ENCODE results near the gene LXN. TPM values are rescaled to one million over a fixed set of nuclear protein-coding genes. Genes with fewer than 3 reads are reported as not detected.
"Not testable (repeated sequence)": the region's sequence is repeated elsewhere in the genome, so short reads cannot be mapped to it uniquely, and the experiment has no call there.

LXN gene, protein sequence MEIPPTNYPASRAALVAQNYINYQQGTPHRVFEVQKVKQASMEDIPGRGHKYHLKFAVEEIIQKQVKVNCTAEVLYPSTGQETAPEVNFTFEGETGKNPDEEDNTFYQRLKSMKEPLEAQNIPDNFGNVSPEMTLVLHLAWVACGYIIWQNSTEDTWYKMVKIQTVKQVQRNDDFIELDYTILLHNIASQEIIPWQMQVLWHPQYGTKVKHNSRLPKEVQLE
- total RNA-seq: 10 to 100 TPM in 1 of 2 donors, 1 to 10 TPM in 1; 1.4 to 15.2 TPM

DNA sequence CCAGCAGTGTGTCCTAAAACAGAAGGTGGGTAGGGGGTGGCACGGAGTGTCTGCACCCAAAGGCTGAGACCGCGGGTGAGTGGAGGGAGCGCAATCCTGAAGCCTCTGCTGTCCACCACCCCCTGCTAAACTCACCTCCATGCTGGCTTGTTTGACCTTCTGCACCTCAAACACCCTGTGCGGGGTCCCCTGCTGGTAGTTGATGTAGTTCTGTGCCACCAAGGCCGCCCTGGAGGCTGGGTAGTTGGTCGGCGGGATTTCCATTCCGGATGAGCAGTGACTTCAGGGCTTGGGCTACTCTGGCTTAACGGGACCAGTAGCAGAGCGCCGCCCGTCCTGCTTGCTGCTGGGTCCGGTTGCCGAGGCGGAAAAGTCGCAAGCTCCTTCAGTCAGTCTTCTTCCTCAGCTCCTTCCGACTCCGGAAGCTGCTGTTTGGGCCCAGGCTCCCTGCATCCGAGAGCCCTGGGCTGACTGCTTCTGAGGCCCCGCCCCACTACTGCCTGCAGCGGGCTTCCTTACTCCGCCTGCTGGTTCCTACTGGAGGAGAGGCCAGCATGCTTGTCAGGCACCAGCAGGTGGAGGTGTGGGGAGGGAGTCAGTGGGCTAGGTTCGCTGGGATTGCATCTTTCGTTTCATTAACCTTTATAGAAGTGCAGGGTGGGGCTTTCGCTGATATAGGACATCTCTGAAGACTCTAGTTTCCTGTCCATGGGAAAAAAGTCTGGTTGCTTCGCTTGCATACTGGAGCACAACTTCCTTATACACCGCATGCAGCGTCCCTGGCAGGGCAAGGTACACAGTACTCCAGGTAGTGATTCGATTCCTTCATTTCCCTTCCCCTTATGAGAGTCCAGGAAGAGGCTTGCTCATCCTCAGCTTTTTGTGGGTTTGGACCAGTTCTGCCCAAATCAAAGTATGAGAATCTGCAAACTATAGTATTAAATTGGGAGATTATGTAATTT is at the start of gene LXN:
TSS of gene LXN (minus strand) at position 434 of the 962 bp plus-strand sequence. CDS start at position 264, 170 bp downstream.
- no peaks in the 10 kb centered on the region for H3K9me3 Mint-ChIP-seq
- peak; percentile 78 to 82 for DNase-seq (ENCODE audit: low spot score in 2 of 2)
- H3K36me3 Mint-ChIP-seq: peaks cover 12 to 30% of the 10 kb centered on the region in 2 donors
- H3K27ac Mint-ChIP-seq: peak within 1 kb of the TSS; percentile 93
- peak; percentile 99 to 100 for ATAC-seq

DNA sequence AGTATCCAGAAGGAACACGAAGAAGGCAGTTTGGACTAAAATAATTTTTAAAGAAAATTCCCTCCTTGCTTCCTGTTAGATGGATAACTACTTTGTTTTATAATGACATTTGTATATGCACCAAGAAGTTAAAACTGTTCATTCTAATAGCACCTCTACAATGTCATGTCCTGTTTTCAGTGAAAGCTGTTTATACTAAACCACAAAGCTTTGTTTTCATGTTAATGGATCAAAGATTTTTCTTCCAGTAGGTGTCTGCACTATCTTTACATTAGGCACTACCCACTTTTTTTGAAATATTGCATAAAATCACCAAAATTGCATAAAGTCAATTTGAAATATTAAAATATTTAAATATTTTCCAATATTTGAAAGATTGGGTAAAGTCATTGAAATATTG is 49.7 kb upstream of the LXN start:
- no peak for DNase-seq (ENCODE audit: low spot score in 2 of 2)
- Mint-ChIP-seq H3K36me3 (peaks cover 6 to 20% of the 10 kb centered on the region in 2 donors), H3K9me3 (peaks cover 0 to 8% of the 10 kb centered on the region in 2 donors), H3K27ac (peak overlapping the region in 1 of 2 donors; percentile 98)
- no peak for ATAC-seq

DNA sequence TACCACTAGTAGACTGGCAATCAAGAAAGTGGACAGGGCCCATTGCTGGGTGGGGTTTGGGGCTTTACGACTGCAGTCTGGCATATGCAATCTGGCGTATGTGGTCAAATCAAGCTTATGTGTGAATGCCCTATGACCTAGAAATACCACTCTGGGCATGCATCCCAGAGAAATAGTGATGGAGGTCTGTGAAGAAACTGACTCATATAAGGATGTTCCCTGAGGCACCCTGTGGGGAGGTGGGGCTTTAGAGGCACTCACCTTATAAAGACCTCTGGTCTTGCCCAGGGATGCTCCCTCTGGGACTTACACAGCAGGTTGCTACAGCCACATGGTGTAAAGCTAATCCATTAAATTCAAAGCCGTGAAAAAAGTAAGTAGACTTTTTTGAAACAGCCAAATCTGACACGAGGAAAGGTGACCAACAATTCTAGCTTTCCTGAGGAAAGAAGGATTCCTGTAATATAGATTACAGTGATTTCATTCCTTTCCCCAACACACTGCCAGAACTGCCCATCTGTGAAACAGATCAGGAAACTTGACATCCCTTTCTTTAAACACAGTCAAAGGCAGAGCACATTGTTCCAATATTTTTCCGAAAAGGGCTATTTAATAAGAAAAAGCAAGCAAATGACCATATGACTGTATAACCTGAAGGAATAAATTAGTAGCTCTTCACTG is 46.2 kb upstream of the LXN start:
- DNase-seq (ENCODE audit: low spot score in 2 of 2) (no peak), ATAC-seq (no peak)
- Mint-ChIP-seq H3K9me3 (peaks cover 0 to 8% of the 10 kb centered on the region in 2 donors), H3K36me3 (peaks cover 6 to 20% of the 10 kb centered on the region in 2 donors), H3K27ac (no peak overlapping the region)

DNA sequence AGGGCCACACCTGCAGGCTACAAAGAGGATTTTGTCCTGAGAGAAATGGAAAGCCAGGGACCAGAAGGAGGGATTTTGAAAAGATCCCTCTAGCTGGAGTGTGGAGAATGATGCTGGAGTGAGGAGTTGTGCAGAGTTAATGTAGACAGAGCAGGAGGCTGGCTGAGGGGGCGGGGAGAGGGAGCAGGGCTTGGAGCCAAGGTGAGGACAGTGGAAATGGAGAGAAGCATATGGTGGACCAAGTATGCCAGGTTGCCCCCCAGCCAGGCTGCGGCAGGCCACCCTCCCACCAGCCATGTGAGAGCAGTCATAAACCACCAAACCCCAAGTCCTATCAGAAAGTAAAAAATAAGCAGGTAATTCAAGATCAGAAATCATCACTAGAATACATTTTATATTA is 45.1 kb upstream of the LXN start:
- Mint-ChIP-seq H3K27ac (peak overlapping the region in 1 of 2 donors; percentile 92), H3K36me3 (peaks cover 6 to 14% of the 10 kb centered on the region in 2 donors), H3K9me3 (peaks cover 0 to 8% of the 10 kb centered on the region in 2 donors)
- ATAC-seq: no peak
- no peak for DNase-seq (ENCODE audit: low spot score in 2 of 2)

DNA sequence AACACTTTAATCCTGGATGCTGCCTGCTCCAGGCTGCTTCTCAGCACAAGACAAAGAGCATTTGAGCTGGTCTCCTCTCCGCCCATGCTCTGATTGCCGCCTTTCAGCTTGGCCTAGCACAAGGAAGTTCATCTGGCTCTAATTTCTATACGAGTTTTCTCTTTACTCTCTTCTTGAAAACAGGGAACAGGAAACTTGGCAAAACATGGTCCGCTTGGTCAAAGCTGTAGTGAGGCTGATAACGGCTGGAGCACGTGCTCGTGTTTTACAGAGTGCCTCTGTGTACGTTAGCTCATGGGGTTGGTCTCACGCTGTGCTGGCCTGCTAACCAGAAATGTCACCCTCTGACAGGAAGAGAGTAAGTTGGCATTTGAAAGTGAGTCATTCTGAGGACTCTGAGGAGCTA is 40.6 kb upstream of the LXN start:
- no peak for DNase-seq (ENCODE audit: low spot score in 2 of 2)
- peak overlapping the region; percentile 4 to 62 for H3K27ac Mint-ChIP-seq
- peak; percentile 62 to 75 for ATAC-seq
- H3K9me3 Mint-ChIP-seq: no peaks in the 10 kb centered on the region
- peaks cover 6 to 9% of the 10 kb centered on the region in 2 donors for H3K36me3 Mint-ChIP-seq

DNA sequence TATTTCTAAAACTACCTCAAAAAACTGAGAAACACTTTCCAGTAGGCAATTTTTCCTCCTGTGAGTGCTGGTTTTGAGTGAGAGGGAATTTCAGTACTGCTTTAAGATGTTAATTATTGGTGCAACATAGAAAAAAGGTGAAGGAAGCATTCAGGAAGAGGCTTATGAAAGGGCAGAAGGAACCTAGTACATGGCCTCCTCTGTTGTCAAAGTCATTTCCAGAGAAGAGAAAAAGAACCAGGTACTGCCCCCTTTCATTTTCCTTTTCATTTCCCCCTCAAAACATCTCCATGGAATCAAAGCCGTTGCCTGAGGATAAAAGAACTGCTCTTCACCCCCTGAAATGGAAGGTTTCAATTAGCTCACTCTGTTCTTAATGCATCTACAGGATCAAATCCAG is 40.0 kb upstream of the LXN start:
- Mint-ChIP-seq H3K36me3 (peaks cover 8 to 9% of the 10 kb centered on the region in 2 donors), H3K9me3 (no peaks in the 10 kb centered on the region), H3K27ac (peak overlapping the region; percentile 4 to 62)
- DNase-seq (ENCODE audit: low spot score in 2 of 2) (no peak), ATAC-seq (peak; percentile 46 to 67)

DNA sequence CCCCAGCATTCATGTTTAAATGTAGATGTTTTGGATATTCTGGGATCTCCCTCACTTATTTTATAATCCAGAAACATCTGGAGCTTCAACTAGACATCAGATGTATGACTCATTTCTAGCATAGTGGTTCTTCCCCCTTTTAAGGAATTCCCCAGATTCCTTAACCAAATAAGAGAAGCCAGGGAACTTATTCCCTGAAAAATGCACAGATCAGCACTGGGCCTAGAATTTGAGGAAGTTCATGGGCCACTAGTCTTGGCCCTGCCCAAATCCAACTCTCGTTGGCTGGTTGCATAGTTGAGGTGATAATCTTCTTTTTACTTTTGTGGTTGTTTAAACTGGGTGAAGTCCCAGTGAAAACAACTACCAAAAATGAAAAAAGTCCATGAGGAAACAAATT is 39.4 kb upstream of the LXN start:
- H3K9me3 Mint-ChIP-seq: no peaks in the 10 kb centered on the region
- H3K36me3 Mint-ChIP-seq: peaks cover 9 to 12% of the 10 kb centered on the region in 2 donors
- ATAC-seq (no peak), DNase-seq (ENCODE audit: low spot score in 2 of 2) (no peak)
- H3K27ac Mint-ChIP-seq: peak overlapping the region in 1 of 2 donors; percentile 62

DNA sequence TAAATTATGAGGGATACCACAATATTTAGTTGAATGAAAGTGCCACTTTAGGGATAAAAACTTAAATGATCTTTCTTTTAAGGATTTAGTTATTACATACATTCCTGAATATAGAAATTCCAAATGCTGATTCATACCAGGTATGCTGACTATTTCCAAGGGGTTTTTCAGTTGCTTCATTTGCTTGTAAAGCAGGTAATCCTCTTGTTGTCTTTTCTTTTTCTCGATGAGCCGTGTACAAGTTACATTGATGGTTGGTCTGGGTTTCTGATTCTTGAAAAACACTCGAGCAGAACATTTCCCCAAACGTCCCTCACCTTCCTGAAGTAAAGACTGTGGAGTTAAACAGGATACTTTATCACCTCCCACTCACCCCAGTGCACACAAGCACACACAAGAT is 38.2 kb upstream of the LXN start:
- H3K9me3 Mint-ChIP-seq: no peaks in the 10 kb centered on the region
- ATAC-seq (no peak), DNase-seq (ENCODE audit: low spot score in 2 of 2) (no peak)
- peaks cover 9 to 12% of the 10 kb centered on the region in 2 donors for H3K36me3 Mint-ChIP-seq
- no peak overlapping the region for H3K27ac Mint-ChIP-seq

DNA sequence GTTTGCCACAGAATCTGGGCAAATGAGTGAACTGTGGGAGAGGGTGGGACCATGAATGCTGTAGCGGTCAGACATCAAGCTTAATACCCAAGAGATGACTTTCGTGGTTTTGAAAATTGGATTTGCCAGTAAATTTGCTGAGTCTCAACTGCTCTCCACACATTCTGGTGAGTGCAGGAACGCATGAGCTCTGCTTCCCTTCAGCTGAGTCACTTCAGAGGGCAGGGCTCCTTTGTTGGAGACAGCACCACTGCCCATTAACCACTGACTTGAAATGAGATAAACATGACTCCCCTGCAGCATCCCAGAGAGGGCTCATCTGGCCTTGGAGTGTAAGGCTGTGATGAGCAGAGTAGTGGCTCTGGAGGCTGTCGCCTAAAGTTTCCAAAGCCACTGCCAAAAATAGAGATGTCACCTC is 37.2 kb upstream of the LXN start:
- Mint-ChIP-seq H3K27ac (peak overlapping the region; percentile 18 to 69), H3K9me3 (no peaks in the 10 kb centered on the region), H3K36me3 (peaks cover 9 to 12% of the 10 kb centered on the region in 2 donors)
- peak; percentile 14 to 23 for ATAC-seq
- no peak for DNase-seq (ENCODE audit: low spot score in 2 of 2)

DNA sequence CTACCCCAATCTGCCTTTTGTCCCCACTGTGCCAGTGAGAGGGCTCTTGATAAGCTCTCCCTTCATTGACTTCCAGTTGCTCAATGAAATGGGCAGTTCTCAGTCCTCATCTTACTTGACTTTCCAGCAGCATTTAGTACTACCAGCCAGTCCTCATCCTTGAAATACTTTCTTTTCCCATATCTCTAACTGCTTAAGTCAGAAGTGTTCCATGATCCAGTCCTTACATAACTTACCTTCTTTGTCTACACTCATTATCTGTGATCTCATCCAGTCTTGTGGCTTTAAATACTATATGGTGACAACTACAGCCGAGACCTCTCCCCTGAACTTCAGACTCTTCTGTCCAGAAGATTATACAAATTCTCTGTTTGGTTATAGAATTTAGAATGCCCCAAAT is 31.1 kb upstream of the LXN start:
- H3K36me3 Mint-ChIP-seq: peaks cover 14 to 15% of the 10 kb centered on the region in 2 donors

DNA sequence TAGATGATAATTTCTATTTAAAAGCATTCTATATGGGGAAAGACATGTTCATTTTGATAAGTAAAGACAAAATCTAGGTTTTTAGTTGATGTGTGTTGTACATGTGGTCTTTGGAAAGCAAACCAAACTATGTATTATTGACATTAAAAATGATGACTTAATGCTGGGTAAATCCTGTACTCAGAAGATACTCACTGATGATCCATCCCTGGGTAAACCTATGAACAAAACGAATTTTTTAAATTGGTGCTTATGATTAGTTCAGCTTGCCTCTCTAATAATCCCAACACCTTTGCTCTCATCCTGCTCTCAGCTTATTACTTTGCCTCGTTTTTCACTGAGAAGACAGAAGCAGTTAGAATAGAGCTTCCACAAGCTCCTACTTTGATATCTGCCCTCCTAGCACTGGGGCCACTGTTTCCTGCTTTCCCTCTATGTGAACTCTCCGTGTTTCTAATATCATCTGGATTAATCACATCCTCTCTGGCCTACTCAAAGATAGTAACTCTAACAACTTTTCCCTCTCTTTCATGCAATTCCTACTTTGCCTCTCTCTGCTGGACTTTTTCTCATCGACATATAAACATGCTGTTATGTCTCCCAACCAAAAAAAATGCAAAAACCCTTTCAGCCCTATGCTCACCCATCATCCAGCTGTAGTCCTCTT is 30.5 kb upstream of the LXN start:
- Mint-ChIP-seq H3K36me3 (peaks cover 9 to 15% of the 10 kb centered on the region in 2 donors), H3K9me3 (no peaks in the 10 kb centered on the region), H3K27ac (no peak overlapping the region)
- ATAC-seq (no peak), DNase-seq (ENCODE audit: low spot score in 2 of 2) (no peak)

More for the DNA sequence above, 31.1 kb upstream of the LXN start:
- ATAC-seq (no peak), DNase-seq (ENCODE audit: low spot score in 2 of 2) (no peak)
- H3K27ac Mint-ChIP-seq: peak overlapping the region in 1 of 2 donors; percentile 34
- H3K9me3 Mint-ChIP-seq: no peaks in the 10 kb centered on the region

DNA sequence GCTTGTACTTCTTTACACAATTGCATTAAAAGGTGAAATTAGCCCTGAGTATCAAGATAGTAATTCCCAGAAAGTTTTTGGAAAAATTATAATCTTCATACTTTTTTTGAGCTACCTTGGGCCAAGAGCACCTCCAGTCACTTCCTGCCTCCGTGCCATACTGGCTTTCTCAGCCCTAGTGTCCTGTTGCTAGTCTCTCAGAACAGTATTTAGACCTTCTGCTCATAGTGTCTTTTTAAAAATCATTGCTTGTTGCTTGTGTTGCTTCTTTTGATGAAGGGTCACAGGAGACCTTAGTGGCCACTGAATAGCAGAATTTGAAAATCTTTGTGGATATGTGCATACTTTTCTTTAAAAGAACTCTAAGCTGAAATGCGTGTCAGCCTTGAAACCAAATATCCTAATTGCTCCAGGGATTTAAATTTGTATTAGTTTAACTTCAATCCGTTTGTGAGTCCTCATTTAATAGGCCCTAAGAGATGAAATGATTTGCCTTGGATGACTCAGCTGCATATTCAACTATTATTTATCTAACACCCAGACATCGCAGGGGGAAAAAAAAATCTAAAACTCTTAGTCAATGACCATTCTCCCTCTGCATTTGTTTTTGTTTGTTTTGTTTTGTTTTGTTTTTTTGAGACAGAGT is 29.1 kb upstream of the LXN start:
- no peak for DNase-seq (ENCODE audit: low spot score in 2 of 2)
- Mint-ChIP-seq H3K27ac (peak overlapping the region in 1 of 2 donors; percentile 31), H3K36me3 (peaks cover 9% of the 10 kb centered on the region in 2 donors), H3K9me3 (no peaks in the 10 kb centered on the region)
- no peak for ATAC-seq

DNA sequence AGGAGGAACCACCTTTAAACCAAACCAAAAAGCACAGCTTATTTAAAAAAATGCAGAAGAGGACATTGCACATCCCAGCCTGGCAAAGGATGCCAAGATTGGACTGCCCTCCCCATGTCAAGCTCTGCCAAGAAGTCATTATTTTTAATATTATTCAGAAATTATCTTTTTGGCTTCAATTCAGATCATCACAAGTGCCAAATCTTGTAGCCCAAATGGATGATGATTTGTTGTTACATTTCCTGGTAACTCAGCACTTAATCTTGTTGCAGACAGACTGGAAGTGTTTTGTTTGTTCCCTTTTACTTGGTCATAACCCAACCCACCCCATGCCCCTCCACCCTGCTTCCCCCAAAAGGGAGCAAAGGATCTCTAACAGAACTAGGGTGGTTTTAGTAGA is 28.1 kb upstream of the LXN start:
- Mint-ChIP-seq H3K9me3 (no peaks in the 10 kb centered on the region), H3K36me3 (peaks cover 9% of the 10 kb centered on the region in 2 donors), H3K27ac (no peak overlapping the region)
- no peak for ATAC-seq
- DNase-seq (ENCODE audit: low spot score in 2 of 2): no peak

DNA sequence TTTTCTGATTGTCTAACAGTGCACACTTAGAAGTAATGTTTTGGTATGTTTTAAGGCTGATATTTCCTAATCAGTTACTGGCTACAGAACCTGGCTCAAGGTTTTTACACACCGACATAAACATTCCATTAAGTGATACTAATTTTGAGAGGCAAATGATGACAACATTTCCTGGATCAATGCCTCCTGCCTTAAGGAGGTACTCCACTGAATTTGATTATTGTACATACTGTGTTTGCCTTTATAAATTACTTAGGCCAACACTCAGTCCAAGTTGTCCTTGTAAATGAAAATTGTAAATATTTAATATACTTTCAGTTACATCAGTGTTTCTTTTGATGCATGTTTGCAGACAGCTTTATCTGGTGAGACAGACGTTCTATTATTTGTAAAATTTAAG is 24.2 kb upstream of the LXN start:
- no peak for DNase-seq (ENCODE audit: low spot score in 2 of 2)
- ATAC-seq: no peak
- H3K27ac Mint-ChIP-seq: no peak overlapping the region
- no peaks in the 10 kb centered on the region for H3K9me3 Mint-ChIP-seq
- peaks cover 4 to 19% of the 10 kb centered on the region in 2 donors for H3K36me3 Mint-ChIP-seq

DNA sequence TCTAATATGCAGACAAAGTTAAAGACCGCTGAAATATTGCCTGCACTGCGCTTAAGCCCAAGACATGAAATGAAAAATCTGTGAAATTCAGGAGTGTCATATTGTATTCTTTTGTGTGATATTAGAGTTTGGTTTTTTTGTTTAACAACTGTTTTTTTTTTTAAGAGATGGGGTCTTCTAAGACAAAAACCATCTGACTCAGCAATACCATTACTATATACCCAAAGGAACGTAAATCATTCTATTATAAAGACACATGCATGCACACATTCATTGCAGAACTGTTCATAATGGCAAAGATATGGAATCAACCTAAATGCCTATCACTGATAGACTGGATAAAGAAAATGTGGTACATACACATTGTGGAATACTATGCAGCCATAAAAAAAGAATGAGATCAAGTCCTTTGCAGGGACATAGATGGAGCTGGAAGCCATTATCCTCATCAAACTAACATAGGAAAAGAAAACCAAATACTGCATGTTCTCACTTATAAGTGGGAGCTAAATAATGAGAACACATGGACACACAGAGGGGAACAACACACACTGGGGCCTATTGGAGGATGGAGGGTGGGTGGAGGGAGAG is 21.5 kb upstream of the LXN start:
- ATAC-seq; H3K9me3 Mint-ChIP-seq; DNase-seq (ENCODE audit: low spot score in 2 of 2): not testable (repeated sequence)
- H3K27ac Mint-ChIP-seq: peak overlapping the region in 1 of 2 donors; percentile 55
- H3K36me3 Mint-ChIP-seq: peaks cover 8 to 34% of the 10 kb centered on the region in 2 donors
